Neuron (in vitro differentiated cells): ENCODE results near the gene PARD3B.

Source experiments
- H2AFZ ChIP-seq: one replicate; pipeline ENCODE4 v1.6.1; 2013; ENCODE audit warnings: low read depth, mild to moderate bottlenecking, inconsistent platforms, low read length, moderate library complexity
- H3K27me3 ChIP-seq: one replicate; pipeline ENCODE4 v1.6.1; 2013; ENCODE audit warnings: low read length; ENCODE audit not compliant: insufficient read depth
- H3K36me3 ChIP-seq: one replicate; pipeline ENCODE4 v1.6.1; 2013; ENCODE audit warnings: low read length; ENCODE audit not compliant: insufficient read depth
- H3K4me1 ChIP-seq: one replicate; pipeline ENCODE4 v1.6.1; 2013; ENCODE audit warnings: low read length; ENCODE audit not compliant: insufficient read depth
- H3K4me3 ChIP-seq: 2 replicates; pipeline ENCODE4 v1.5.1; 2013; ENCODE audit warnings: mild to moderate bottlenecking, low read length, moderate library complexity
- H3K9me3 ChIP-seq: one replicate; pipeline ENCODE4 v1.6.1; 2013; ENCODE audit warnings: low read length

PARD3B gene

DNA sequence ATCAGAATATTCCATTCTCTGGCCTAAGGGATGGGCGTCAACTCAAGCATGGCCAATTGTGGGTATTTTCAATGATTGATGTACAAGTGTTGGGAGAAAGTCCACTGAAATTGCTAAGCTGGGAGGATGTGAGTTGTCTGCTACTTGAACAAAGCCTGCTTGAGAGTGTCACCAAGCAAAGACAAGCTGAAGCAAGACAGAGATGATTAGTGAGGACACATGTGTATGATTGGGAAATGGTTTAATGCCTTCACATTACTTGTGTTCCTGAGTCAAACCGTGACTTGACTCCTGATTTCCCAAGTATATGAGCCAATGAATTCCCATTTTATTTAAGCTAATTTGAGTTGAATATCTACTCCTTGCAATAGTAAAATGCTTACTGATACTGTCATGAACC, 1113.3 kb downstream of the PARD3B start:
- Histone ChIP-seq H3K36me3 (no peaks in the 10 kb centered on the region), H3K4me3 (no peak overlapping the region), H2AFZ (no peak overlapping the region), H3K9me3 (no peaks in the 10 kb centered on the region), H3K27me3 (no peaks in the 10 kb centered on the region), H3K4me1 (peaks cover 11% of the 10 kb centered on the region)

DNA sequence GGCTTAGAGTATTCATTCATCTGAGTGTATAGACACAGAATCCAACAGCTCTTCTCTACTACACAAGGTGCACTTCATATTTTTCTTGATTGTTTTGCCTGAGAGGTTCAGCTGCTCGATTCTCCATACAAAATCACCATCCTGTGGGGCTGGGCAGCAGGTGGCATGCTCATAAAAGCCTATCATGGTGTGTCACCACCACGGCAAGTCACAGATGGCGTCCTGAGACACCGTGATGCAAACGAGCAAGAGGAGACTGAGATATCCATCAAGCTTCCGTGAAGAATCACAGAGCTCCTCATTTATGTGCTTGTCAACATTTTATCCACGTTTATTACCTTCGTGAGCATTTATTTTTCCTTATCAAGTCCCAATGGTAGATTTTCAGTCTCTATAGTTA, 1114.6 kb downstream of the PARD3B start:
- Histone ChIP-seq H3K9me3 (no peaks in the 10 kb centered on the region), H3K4me1 (peaks cover 11% of the 10 kb centered on the region), H3K27me3 (no peaks in the 10 kb centered on the region), H3K4me3 (no peak overlapping the region), H2AFZ (no peak overlapping the region), H3K36me3 (no peaks in the 10 kb centered on the region)

DNA sequence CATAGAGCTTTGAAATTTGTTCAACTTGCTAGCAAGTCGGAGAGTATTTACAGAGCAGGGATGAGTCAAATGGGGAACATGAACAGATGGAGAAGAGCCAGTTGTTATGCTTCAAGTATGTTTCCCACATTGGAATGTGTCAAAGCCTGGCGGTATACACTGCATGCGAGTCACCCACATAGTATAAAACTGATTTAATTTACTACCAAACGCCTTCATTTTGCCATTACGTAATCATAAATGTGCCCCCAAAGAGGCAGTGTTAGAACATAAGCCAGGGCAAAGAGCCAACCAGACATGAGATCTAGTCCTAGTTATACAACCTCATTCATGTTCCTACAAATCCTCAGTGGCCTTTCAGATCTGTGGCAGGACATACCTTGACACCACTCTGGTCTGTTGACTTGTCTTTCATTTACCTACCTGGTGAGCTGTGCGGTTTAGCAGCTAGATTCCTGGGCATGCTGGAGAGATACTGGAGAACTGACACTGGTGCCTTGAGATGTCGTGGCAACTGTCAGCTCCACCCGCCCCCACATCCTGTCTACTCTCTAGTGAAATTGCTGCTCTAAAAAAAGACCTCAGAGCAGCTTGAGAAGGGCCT, 1115.3 kb downstream of the PARD3B start:
- no peaks in the 10 kb centered on the region for H3K9me3 ChIP-seq
- H3K4me1 ChIP-seq, result peaks cover 11% of the 10 kb centered on the region
- no peak overlapping the region for H3K4me3 ChIP-seq
- H2AFZ ChIP-seq, result no peak overlapping the region
- no peaks in the 10 kb centered on the region for H3K27me3 ChIP-seq
- H3K36me3 ChIP-seq, result no peaks in the 10 kb centered on the region

- Histone ChIP-seq H3K9me3 (no peaks in the 10 kb centered on the region), H3K4me1 (peaks cover 8% of the 10 kb centered on the region), H3K27me3 (no peaks in the 10 kb centered on the region), H2AFZ (no peak overlapping the region), H3K4me3 (no peak overlapping the region), H3K36me3 (no peaks in the 10 kb centered on the region)
Measured at GRCh38 chr2:205661281-205661680, 1116.0 kb downstream of the PARD3B start.

GRCh38 chr2:205662206-205662965, 1117.1 kb downstream of the PARD3B start:
- Histone ChIP-seq H3K36me3 (no peaks in the 10 kb centered on the region), H3K4me1 (no peaks in the 10 kb centered on the region), H3K4me3 (no peak overlapping the region), H3K9me3 (no peaks in the 10 kb centered on the region), H2AFZ (no peak overlapping the region), H3K27me3 (no peaks in the 10 kb centered on the region)

GRCh38 chr2:205665791-205666190, 1120.5 kb downstream of the PARD3B start:
- H3K4me1 ChIP-seq, result no peaks in the 10 kb centered on the region
- H2AFZ ChIP-seq, result no peak overlapping the region
- H3K4me3 ChIP-seq, result no peak overlapping the region
- H3K9me3 ChIP-seq, result no peaks in the 10 kb centered on the region
- no peaks in the 10 kb centered on the region for H3K27me3 ChIP-seq
- H3K36me3 ChIP-seq, result no peaks in the 10 kb centered on the region
